ENCODE data around the gene DAPK2. TPM values are rescaled to one million over a fixed set of nuclear protein-coding genes. Genes with fewer than 3 reads are reported as not detected.
A peak's percentile ranks its signal among the peaks of the same experiment; 100 is the strongest.

The DAPK2 gene
- total RNA-seq, 4 donors from 2014 or later, result 47.4 to 105 (median 78.7) TPM

DNA sequence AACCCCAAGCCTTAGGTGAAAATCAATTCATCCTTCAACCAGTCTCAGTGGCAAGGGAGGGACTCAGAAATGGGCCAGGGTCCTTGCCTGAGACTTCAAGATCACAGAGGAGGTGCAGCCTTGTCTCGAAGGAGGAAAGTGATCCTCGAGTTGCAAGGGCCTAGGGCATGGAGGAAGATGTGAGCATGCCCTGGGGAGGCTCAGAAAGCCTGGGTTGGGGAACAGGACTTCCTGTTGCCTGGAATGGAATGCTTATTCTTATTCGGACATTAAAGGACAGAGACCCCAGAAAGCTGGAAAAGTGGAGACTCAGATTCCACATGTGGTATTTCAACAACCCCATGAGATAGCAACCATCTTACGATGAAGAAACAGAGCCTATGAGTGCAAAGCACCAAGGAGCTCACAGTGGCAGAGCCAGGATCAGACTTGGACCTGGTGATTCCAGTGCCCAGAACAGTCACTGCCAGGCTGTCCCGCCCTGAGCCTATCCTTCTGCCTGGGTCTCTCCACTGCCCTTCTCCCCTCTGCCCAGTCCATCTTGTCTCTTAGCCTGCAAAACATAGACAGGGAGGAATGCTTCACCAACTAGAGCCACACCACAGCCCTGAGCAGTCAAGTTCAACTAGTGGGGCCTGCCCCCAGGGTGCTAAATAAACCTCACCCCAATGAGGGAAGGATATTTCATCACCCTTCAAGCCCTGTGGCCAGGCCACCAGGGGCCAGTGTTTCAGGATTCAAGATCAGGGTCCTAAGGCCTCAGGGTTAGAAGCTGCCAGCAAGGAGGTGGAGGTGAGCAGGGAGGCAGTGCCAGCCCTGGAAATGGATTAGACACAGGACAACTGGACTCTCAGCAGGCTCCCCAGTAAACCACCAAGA lies 21.9 kb downstream of the DAPK2 start:
- H3K36me3 ChIP-seq, result no peaks in the 10 kb centered on the region
- TF ChIP-seq, protein P1, sequence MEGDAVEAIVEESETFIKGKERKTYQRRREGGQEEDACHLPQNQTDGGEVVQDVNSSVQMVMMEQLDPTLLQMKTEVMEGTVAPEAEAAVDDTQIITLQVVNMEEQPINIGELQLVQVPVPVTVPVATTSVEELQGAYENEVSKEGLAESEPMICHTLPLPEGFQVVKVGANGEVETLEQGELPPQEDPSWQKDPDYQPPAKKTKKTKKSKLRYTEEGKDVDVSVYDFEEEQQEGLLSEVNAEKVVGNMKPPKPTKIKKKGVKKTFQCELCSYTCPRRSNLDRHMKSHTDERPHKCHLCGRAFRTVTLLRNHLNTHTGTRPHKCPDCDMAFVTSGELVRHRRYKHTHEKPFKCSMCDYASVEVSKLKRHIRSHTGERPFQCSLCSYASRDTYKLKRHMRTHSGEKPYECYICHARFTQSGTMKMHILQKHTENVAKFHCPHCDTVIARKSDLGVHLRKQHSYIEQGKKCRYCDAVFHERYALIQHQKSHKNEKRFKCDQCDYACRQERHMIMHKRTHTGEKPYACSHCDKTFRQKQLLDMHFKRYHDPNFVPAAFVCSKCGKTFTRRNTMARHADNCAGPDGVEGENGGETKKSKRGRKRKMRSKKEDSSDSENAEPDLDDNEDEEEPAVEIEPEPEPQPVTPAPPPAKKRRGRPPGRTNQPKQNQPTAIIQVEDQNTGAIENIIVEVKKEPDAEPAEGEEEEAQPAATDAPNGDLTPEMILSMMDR (IDR thresholded peaks at IDR 0.05), result peak in 4 of 6 experiments; percentile 7 to 30 (median 24)
- no peak for TF ChIP-seq POLR2A (IDR thresholded peaks at IDR 0.05)
- H3K4me3 ChIP-seq (replicated peaks in 1 of 3), result no peak overlapping the region
- 80 to 91% methylated on average over 5 of the region's 5 CpGs for WGBS, 2 donors
- peak overlapping the region in 1 of 3 donors; percentile 38 for H3K27ac ChIP-seq
- H3K27me3 ChIP-seq, result no peaks in the 10 kb centered on the region
- intact Hi-C loops (cut with DNase I), result no loop called here
- H3K9me3 ChIP-seq, result no peaks in the 10 kb centered on the region
- peaks cover 39 to 61% of the 10 kb centered on the region in 2 donors for H3K4me1 ChIP-seq
- peak; percentile 64 for DNase-seq

DNA sequence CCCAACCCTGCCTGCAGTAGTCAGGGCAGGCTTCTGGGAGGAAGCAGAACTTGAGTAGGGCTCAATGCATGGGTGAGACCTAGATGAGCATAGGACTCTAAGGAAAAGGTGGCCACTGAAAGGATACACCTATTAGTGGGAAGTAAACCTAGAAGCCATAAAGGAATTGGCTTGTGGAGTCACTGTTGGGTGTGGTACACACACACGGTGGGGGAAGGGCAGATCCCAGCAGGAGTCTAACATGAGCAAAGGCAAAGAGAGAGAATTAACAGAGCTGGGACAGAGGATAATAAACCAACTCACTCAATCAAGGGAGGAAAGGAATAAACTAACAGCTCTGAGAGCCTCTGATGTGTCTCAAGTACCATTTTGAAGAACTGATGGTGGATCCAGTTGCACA lies 23.1 kb downstream of the DAPK2 start:
- TF ChIP-seq, protein P1 (IDR thresholded peaks at IDR 0.05), result no peak
- no peak for TF ChIP-seq POLR2A (IDR thresholded peaks at IDR 0.05)
- DNase-seq, result no peak
- intact Hi-C loops (cut with DNase I), result no loop called here
- H3K36me3 ChIP-seq, result no peaks in the 10 kb centered on the region
- H3K27ac ChIP-seq, result peak overlapping the region in 1 of 3 donors; percentile 35
- peaks cover 49 to 73% of the 10 kb centered on the region in 2 donors for H3K4me1 ChIP-seq
- H3K27me3 ChIP-seq, result no peaks in the 10 kb centered on the region
- no peaks in the 10 kb centered on the region for H3K9me3 ChIP-seq
- WGBS, 2 donors, result 65 to 74% methylated on average over 1 of the region's 1 CpG
- no peak overlapping the region for H3K4me3 ChIP-seq (replicated peaks in 1 of 3)

DNA sequence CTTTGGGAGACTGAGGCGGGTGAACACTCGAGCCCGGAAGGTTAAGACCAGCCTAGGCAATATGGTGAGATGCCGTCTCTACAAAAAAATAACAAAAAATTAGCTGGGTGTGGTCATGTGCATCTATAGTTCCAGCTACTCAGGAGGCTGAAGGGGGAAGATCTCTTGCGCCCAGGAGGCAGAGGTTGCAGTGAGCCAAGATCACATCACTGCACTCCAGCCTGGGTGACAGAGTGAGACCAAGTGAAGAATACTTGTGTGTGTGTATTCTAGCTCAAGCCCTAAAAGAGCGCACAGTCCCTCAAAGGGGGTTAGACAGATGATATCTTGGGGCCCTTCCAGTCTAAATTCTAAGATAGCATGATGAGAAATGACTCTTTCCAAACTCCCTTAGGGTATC lies 23.7 kb downstream of the DAPK2 start:
- H3K4me3 ChIP-seq (replicated peaks in 1 of 3), result no peak overlapping the region
- no peak for TF ChIP-seq POLR2A (IDR thresholded peaks at IDR 0.05)
- TF ChIP-seq, protein P1 (IDR thresholded peaks at IDR 0.05), result no peak
- peaks cover 45 to 78% of the 10 kb centered on the region in 2 donors for H3K4me1 ChIP-seq
- DNase-seq, result peak; percentile 56 to 57
- intact Hi-C loops (cut with DNase I), result no loop called here
- H3K36me3 ChIP-seq, result no peaks in the 10 kb centered on the region
- H3K27ac ChIP-seq, result peak overlapping the region in 2 of 3 donors; percentile 35 to 66
- no peaks in the 10 kb centered on the region for H3K27me3 ChIP-seq
- H3K9me3 ChIP-seq, result no peaks in the 10 kb centered on the region
- WGBS, 2 donors, result 64 to 66% methylated on average over 6 of the region's 6 CpGs

GRCh38 chr15:64019764-64020163 lies 26.5 kb downstream of the DAPK2 start:
- WGBS, 2 donors, result 26 to 50% methylated on average over 2 of the region's 2 CpGs
- Histone ChIP-seq H3K9me3 (no peaks in the 10 kb centered on the region), H3K27me3 (no peaks in the 10 kb centered on the region), H3K4me3 (replicated peaks in 1 of 3) (no peak overlapping the region), H3K27ac (peak overlapping the region; percentile 13 to 41 (median 33)), H3K36me3 (no peaks in the 10 kb centered on the region), H3K4me1 (peaks cover 51 to 80% of the 10 kb centered on the region in 2 donors)
- intact Hi-C loops (cut with DNase I), result no loop called here
- peak; percentile 74 to 78 for DNase-seq
- TF ChIP-seq, protein P1 (IDR thresholded peaks at IDR 0.05), result no peak
- no peak for TF ChIP-seq POLR2A (IDR thresholded peaks at IDR 0.05)

GRCh38 chr15:64017591-64018163 lies 28.6 kb downstream of the DAPK2 start:
- H3K27ac ChIP-seq, result no peak overlapping the region
- peaks cover 54 to 76% of the 10 kb centered on the region in 2 donors for H3K4me1 ChIP-seq
- no peak overlapping the region for H3K4me3 ChIP-seq (replicated peaks in 1 of 3)
- intact Hi-C loops (cut with DNase I), result no loop called here
- H3K36me3 ChIP-seq, result no peaks in the 10 kb centered on the region
- H3K27me3 ChIP-seq, result no peaks in the 10 kb centered on the region
- 84 to 86% methylated on average over 3 of the region's 3 CpGs for WGBS, 2 donors
- TF ChIP-seq POLR2A (IDR thresholded peaks at IDR 0.05), result no peak
- TF ChIP-seq, protein P1 (IDR thresholded peaks at IDR 0.05), result no peak
- H3K9me3 ChIP-seq, result no peaks in the 10 kb centered on the region
- DNase-seq, result no peak
